Measurements from ENCODE around the gene ARL5A.
"Not testable (repeated sequence)": the region's sequence is repeated elsewhere in the genome, so short reads cannot be mapped to it uniquely, and the experiment has no call there.

Gene ARL5A, protein sequence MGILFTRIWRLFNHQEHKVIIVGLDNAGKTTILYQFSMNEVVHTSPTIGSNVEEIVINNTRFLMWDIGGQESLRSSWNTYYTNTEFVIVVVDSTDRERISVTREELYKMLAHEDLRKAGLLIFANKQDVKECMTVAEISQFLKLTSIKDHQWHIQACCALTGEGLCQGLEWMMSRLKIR

DNA sequence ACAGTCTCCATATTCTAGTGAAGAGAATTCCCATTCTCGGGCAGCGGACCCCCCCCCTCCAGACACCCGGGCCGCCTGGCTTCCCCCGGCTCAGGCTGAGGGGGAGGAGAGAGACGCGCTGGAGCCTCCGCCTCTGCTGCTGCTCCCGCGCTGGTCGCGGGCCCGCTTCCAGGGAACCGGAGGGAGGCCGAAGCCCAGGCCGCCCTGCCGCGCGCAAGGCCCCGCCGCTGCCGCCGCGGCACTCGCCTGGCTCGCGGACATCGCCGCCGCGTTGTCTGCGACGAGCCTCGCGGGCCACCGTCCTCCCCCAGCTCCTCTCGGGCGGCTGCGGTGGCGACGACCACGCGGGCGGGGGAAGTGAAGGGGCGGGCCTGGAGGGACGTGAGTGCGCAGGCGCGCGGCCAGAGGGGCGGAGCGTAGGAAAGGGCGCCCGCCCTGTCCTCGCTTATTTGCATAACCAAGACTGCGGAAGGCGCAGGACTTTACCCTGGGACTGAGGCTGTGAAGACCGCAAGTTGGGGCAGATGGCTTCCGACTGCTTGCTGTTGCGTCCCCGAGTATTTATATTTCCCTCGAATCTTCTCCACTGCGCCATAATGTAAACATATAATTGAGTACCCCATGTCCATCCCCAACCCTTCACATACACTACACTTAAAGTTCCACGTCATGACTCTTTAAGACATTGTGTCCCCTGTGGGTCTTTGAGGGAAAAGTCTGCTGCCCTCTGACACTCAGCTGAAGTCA, at the start of gene ARL5A:
ARL5A (minus strand) TSS at position 279 of the 747 bp plus-strand sequence; CDS start at position 34, 245 bp downstream.
- peak; percentile 92 for DNase-seq (ENCODE audit: low read depth)

DNA sequence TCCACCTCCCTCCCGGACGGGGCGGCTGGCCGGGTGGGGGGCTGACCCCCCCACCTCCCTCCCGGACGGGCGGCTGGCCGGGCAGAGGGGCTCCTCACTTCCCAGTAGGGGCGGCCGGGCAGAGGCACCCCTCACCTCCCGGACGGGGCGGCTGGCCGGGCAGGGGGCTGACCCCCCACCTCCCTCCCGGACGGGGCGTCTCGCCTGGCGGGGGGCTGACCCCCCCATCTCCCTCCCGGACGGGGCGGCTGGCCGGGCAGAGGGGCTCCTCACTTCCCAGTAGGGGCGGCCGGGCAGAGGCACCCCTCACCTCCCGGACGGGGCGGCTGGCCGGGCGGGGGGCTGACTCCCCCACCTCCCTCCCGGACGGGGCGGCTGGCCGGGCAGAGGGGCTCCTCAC, 47.4 kb upstream of the ARL5A start:
- not testable (repeated sequence) for DNase-seq (ENCODE audit: low read depth)

DNA sequence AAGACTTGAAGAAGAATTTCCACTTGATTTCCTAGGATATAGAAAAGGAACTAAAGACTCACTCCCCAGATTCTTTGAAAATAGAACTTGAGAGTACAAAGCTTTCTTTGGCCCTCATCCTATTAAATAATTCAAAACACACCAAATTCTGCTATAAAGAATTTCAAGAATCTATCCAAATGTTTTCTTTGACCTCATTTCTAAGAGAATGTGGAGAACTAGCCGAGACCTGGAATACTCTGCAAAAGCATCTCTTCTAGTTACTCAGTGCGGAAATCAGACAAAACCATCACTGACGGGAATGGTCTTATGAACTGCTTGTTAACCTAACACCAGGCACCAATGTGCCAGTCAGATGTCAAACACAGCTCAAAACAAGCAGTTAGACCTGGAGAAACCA, 44.2 kb upstream of the ARL5A start:
- DNase-seq (ENCODE audit: low read depth), result no peak

- no peak for DNase-seq (ENCODE audit: low read depth)
Observed at GRCh38 chr2:151869291-151869690, 41.1 kb upstream of the ARL5A start.

- DNase-seq (ENCODE audit: low read depth), result no peak
Observed at GRCh38 chr2:151862700-151863099, 34.5 kb upstream of the ARL5A start.

GRCh38 chr2:151861174-151861573, 33.0 kb upstream of the ARL5A start:
- DNase-seq (ENCODE audit: low read depth), result no peak

DNA sequence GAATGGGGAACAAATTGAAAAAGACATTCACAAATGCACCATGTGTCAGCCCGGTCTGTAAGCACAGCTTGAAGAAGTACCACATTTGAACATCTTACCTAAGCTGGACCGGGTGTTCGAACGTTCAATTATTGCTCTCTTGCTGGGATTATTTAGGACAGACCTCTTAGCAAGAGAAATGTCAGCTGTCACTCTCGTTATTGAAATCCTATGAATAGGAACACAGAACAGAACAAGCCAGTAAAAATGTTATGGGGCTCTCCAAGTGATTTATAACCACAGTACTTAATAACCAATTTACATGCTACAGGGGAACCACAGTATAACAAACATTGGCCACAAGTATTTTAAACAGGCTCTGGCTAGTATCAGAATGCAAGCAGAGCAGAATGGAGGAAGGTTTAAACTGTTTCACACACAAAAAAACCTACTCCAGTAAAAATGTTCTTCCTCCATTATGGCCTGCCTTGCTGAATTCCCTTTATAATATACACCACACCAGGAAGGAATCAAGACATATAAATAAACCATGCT, 32.5 kb upstream of the ARL5A start:
- no peak for DNase-seq (ENCODE audit: low read depth)

DNA sequence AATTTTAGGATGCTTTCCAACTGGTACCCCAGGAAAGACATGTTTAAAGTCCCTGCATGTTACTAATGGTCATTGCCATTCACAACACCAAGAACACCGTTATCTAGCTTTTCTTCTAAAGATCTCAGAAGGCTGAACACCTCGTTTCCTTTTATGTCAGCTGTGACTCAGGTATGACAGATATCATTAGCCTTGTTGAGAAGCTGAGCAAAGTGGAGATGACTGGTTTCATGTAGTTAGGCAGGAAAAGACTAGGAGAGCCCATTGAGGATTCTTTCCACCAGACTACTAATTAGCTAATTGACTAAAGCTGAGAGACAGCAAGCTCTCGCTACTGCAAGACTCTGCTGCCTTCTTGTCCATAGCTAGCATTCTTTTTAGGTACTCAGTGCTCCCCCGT, 32.0 kb upstream of the ARL5A start:
- no peak for DNase-seq (ENCODE audit: low read depth)

GRCh38 chr2:151857650-151858049, 29.4 kb upstream of the ARL5A start:
- DNase-seq (ENCODE audit: low read depth), result no peak

DNA sequence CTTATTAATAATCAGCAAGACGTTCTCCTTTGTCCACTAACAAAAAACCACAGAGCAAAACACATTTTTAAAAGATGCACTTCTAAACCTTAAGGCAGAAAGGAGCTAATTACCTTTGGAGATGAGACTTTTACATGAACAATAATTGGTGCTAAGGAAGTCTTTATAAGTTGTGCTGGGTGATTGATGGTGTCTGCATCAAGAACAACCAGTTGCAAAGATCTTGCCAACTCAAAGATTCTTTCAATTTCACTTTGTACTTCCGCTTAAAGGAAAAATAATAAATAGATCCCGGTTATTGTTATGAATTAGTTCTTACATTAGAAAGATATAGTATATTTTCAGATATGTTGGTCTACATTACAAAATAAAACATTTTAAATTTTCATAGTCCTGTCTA, 26.9 kb upstream of the ARL5A start:
- DNase-seq (ENCODE audit: low read depth), result no peak

DNA sequence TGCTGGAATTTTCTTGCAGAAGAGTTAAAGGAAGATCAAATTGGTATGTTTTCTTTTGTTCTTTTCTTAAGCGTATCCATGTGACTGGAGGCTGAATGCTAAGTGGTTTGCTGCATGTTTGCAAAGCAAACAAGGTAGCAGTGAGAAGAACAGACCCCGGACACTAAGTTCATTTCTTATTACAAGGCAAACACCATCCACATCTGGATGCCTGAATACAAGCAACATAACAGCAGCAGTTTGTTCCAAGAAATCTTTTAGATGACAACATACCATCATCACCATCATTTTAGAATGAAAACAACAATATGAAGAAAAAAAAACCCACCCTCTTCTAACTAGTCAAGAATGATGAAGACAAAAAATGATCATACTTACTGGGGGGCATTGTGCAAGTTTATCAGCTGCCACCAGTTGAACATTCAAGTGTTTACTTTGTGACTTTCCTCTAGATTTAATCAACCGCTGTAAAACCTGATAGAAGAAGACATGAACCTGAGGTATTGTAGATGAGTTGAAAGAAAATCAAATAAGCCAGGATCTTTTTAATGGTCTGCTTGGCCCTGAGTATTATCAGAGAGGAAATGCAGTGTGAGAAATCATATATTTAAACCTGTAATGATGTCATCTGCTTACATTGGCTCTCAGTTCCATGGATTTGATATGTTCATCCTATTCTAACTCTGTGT, 25.0 kb upstream of the ARL5A start:
- DNase-seq (ENCODE audit: low read depth), result no peak

DNA sequence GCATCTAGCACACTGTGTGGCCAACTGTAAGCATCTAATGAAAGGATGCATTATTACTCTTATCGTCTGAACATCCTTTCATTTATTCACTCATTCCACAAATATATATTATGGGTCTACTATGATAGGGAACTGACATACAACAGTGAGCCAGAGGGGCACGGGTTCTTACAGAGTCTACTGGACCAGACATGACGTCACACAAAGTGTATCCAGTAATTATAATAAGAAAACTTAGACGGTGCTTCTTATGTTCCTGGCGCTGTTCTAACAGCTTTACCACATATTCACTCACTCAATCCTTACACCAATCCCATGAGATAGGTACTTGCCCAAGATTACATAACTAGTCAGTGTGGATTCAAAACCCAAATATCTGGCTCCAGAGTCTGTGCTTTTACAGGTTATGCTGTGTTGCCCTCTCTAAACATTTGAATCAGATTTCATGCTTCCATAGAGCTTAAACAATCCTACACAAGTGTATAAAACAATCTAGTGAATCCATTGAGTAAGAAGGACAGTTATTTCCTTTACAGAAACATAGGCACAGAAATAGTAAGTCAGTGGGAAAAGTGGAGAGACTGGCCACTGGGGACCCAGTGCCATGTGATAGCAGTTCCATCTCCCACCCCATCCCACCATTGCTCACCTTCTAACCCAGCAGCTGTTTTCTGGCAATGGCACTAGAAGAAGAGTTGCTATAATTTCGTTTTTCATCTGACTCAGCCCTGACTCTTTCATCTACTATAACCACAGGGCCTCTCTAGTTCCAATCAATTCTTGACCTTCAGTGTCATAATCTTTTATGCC, 24.2 kb upstream of the ARL5A start:
- no peak for DNase-seq (ENCODE audit: low read depth)

DNA sequence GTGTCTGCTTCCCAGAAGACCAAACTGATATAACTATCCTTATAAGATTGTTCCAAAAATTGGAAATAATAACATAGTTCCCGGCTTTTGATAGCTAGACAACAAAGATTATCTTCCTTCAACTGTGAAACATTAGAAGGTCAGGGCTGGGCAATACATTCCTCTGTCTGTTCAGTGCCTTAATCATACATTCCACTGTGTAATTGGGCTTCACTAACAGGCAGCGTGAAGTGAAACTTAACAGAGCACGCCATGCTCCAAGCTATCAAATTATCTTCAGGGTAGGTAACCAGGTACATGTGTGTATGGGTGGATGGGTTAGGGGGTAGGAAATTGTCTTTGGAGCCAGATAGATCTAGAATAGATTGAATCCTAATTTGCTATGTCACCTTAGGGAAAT, 23.5 kb upstream of the ARL5A start:
- DNase-seq (ENCODE audit: low read depth), result no peak

DNA sequence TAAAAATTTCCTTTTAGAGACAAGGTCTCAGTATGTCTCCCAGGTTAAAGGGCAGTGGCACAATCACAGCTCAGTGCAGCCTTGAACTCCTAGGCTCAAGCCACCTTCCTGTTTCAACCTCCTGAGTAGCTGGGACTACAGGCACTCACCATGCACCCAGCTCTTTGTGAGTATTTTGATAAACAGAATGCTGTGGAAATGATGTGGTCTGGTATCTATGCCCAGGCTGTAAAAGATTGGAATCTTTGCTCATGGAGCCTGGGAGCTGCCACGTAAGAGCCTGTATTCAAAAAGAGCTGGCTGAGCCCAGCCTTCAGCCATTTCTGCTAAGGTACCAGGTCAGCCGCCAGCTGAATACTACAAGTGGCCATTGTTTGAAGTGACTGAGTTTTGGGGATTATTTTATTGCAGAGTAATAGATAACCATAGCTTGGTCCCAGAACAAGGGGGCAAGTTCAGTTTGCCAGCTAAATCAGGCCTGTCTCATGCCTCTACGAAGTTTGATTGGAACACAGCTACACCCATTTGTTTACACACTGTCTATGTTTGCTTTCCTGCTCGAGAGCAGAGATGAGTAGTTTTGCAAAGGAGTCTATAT, 21.3 kb upstream of the ARL5A start:
- no peak for DNase-seq (ENCODE audit: low read depth)

DNA sequence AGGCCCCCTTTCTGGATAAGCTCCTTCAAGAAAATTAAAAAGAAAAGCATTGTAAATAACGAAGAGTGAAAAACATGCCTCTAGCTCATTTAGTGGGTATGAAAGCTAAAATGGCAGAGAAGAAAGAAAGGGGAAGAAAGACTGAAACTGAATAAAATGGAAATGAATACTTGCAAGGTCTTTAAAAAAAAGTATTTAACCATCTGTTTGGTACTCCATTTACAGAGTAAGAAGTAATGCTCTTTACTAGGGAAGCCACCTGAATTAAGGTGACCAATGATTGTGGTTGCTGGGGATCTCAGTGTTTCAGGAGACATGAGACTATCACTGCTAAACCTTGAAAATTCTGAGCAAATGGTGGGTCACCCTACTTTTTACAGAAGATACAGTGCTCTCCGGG, 17.7 kb upstream of the ARL5A start:
- DNase-seq (ENCODE audit: low read depth), result no peak

GRCh38 chr2:151845481-151845880, 17.3 kb upstream of the ARL5A start:
- no peak for DNase-seq (ENCODE audit: low read depth)

DNA sequence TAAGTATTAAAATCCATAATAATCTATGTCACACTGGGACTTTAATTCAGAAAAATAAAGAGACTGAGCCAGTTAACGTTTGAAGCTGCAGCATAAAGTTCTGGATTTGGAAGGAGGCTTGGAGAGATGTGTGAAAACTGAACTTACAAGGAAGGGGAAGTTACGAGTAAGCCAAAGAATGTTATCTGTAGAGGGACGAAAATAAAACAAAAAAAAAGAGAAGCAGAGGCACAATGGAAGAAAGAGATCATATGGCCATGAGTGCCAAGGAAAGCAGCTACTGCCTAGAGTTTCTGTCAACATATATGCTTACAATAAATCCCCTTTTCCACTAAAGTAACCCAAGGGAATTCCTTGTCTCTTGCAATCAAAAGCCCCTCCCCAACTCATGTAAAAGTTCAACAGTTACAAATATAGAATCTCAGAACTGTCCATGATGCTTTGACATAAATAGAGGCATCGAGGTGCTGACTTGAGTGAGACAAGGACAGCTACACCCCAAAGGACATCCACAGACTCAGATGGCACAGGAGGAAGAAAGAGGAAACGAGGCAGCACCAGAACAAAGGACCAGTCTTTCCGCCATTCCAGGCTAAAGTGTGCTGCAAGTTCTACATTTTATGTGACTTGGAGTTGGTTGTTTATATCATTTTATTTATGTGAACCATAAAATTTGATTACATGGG, 16.1 kb upstream of the ARL5A start:
- DNase-seq (ENCODE audit: low read depth), result no peak

DNA sequence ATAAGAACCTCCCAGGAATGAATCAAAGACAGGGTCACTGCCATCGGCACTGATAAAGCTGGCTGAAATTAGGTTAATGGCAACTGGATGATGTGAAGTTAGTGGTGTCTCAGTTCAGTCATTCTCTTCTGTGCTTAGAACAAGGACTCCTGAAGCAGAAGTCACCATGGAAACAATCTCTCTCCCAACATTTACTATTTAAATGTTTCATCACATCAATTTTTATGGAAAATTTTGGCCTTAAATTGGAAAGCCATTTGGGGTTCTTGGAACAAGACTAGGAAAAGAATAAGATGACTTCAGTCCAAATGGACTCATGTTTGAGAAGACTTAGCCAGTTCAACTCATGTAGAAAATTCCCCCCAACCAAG, 15.5 kb upstream of the ARL5A start:
- no peak for DNase-seq (ENCODE audit: low read depth)

GRCh38 chr2:151842830-151843690, 14.8 kb upstream of the ARL5A start:
- no peak for DNase-seq (ENCODE audit: low read depth)

DNA sequence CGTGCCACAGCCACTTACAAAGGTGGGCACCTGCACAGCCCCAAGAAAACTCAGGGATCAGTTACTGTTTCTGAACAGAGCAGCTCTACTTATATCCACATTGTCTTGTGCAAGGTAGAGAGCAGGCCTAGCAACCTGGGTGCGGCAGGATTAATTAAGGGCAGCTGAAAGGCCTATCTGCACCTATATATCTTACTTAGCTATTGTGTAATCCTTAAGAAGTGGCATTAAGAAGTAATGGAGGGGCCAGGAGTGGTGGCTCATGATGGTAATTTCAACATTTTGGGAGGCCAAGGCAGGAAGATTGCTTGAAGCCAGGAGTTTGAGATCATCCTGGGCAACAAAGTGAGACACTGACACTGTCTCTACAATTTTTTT, 12.8 kb upstream of the ARL5A start:
- no peak for DNase-seq (ENCODE audit: low read depth)

All from activated T-helper 9 cell treated with anti-CD3 and anti-CD28 coated beads, Interleukin-2, amount 50 U/mL, for 16 hours (primary cell).